ENCODE results near the gene LACRT.

LACRT gene

GRCh38 chr12:54596526-54596946 lies 38.2 kb downstream of the LACRT start:
- peak; percentile 50 for DNase-seq

- no peak for DNase-seq
These were observed 39.2 kb downstream of the LACRT start for GRCh38 chr12:54595471-54595870.

- DNase-seq, result no peak
These were observed 41.0 kb downstream of the LACRT start for GRCh38 chr12:54593725-54594124.

GRCh38 chr12:54593135-54593534 lies 41.6 kb downstream of the LACRT start:
- no peak for DNase-seq

- no peak for DNase-seq
These were observed 42.4 kb downstream of the LACRT start for GRCh38 chr12:54592316-54592715.

- no peak for DNase-seq
These were observed 43.6 kb downstream of the LACRT start for GRCh38 chr12:54590978-54591591.

GRCh38 chr12:54589964-54590363 lies 44.7 kb downstream of the LACRT start:
- no peak for DNase-seq

- DNase-seq, result no peak
These were observed 45.8 kb downstream of the LACRT start for GRCh38 chr12:54588890-54589267.

- DNase-seq, result no peak
These were observed 46.4 kb downstream of the LACRT start, which contains the start of gene PPP1R1A for GRCh38 chr12:54588110-54588889. TSS of gene PPP1R1A (minus strand) at chr12:54588659. CDS start at chr12:54588488, 171 bp downstream.

GRCh38 chr12:54587315-54587873 lies 47.3 kb downstream of the LACRT start:
- no peak for DNase-seq

GRCh38 chr12:54586620-54587019 lies 48.1 kb downstream of the LACRT start:
- no peak for DNase-seq

- no peak for DNase-seq
These were observed 49.5 kb downstream of the LACRT start for GRCh38 chr12:54585243-54585642.

- DNase-seq, result no peak
These were observed 50.6 kb downstream of the LACRT start for GRCh38 chr12:54584128-54584527.

- DNase-seq, result no peak
These were observed 51.0 kb downstream of the LACRT start for GRCh38 chr12:54583726-54584125.

GRCh38 chr12:54581412-54581811 lies 53.3 kb downstream of the LACRT start:
- no peak for DNase-seq

Measured in NCI-H2029 (cell line).